Measurements from ENCODE around the gene TXNDC11.

The TXNDC11 gene

GRCh38 chr16:11748404-11749254 is 6.0 kb upstream of the TXNDC11 start:
- DNase-seq: no peak

- DNase-seq: no peak
Observed at GRCh38 chr16:11747949-11748403, 5.3 kb upstream of the TXNDC11 start.

- no peak for DNase-seq
Observed at GRCh38 chr16:11744075-11744470, 1.4 kb upstream of the TXNDC11 start.

- no peak for DNase-seq
Observed at GRCh38 chr16:11743308-11744074, 834 bp upstream of the TXNDC11 start.

GRCh38 chr16:11742093-11742535 is 543 bp downstream of the TXNDC11 start:
- peak; percentile 53 for DNase-seq

- DNase-seq: no peak
Observed at GRCh38 chr16:11740567-11740966, 2.1 kb downstream of the TXNDC11 start.

GRCh38 chr16:11738742-11739544 is 3.7 kb downstream of the TXNDC11 start:
- no peak for DNase-seq

GRCh38 chr16:11737713-11738112 is 4.9 kb downstream of the TXNDC11 start:
- no peak for DNase-seq

GRCh38 chr16:11736903-11737302 is 5.8 kb downstream of the TXNDC11 start:
- DNase-seq: no peak

- no peak for DNase-seq
Observed at GRCh38 chr16:11735787-11736186, 6.9 kb downstream of the TXNDC11 start.

GRCh38 chr16:11734653-11735043 is 8.0 kb downstream of the TXNDC11 start:
- DNase-seq: no peak

GRCh38 chr16:11734025-11734652 is 8.5 kb downstream of the TXNDC11 start:
- DNase-seq: no peak

GRCh38 chr16:11731222-11731621 is 11.4 kb downstream of the TXNDC11 start:
- no peak for DNase-seq

- DNase-seq: no peak
Observed at GRCh38 chr16:11729787-11730186, 12.9 kb downstream of the TXNDC11 start.

GRCh38 chr16:11727796-11728543 is 14.7 kb downstream of the TXNDC11 start:
- DNase-seq: no peak

- DNase-seq: no peak
Observed at GRCh38 chr16:11726008-11726407, 16.6 kb downstream of the TXNDC11 start.

GRCh38 chr16:11725457-11725856 is 17.2 kb downstream of the TXNDC11 start:
- DNase-seq: no peak

- DNase-seq: no peak
Observed at GRCh38 chr16:11722468-11722808, 20.2 kb downstream of the TXNDC11 start.

- no peak for DNase-seq
Observed at GRCh38 chr16:11721781-11722467, 20.7 kb downstream of the TXNDC11 start.

GRCh38 chr16:11719762-11720161 is 22.9 kb downstream of the TXNDC11 start:
- DNase-seq: no peak

GRCh38 chr16:11719171-11719570 is 23.5 kb downstream of the TXNDC11 start:
- no peak for DNase-seq
